Vagina (tissue), 2 donors: Measurements from ENCODE around the gene CSF1R.

ENCODE experiments used
- POLR2A ChIP-seq, 2 donors: fragments of 450-650 bp; IDR thresholded peaks; one replicate each; pipeline ENCODE4 v1.6.1; 2017; ENCODE audit warnings: antibody characterized with exemption in 2 of 2, mild to moderate bottlenecking in 2 of 2, moderate library complexity in 2 of 2
- POLR2AphosphoS5 ChIP-seq, 2 donors: sonication (generic); formaldehyde crosslinking; IDR thresholded peaks; one replicate each; pipeline ENCODE4 v1.9.0; 2017; ENCODE audit warnings: antibody characterized with exemption in 2 of 2, mild to moderate bottlenecking in 2 of 2, low read depth in 1 of 2; ENCODE audit not compliant: insufficient read depth in 1 of 2
- TF ChIP-seq, protein P1 (sequence below), 3 experiments: fragments of 450-650 bp in 2 of 3; fragments of 200-600 bp in 1 of 3; sonication (generic) in 1 of 3; IDR thresholded peaks; one replicate each; pipeline ENCODE4 v1.5.1; 2017 to 2019; ENCODE audit warnings: antibody characterized with exemption in 3 of 3, mild to moderate bottlenecking in 2 of 3, moderate library complexity in 2 of 3

DNA sequence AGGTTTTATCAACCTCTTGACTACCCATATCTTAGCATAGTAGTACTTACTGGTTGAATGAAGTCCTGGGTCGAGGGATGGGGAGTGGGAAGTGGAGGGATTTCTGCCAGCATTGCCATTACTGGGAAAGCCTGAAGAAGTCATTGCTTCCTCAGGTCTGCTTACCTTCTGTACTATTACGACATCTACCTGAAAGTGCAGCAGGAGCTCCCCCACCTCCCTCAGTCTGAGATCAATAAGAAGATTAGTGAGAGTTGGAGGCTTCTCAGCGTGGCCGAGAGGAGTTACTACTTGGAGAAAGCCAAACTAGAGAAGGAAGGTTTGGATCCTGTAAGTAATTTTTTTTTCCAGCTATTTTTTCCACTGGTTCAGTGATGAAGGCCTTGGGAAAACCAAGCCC lies 80.0 kb downstream of the CSF1R start:
- TF ChIP-seq POLR2AphosphoS5 (IDR thresholded peaks at IDR 0.05; ENCODE audit: insufficient read depth in 1 of 2, low read depth in 1 of 2) (no peak), POLR2A (IDR thresholded peaks at IDR 0.05) (no peak)
- TF ChIP-seq, protein P1, sequence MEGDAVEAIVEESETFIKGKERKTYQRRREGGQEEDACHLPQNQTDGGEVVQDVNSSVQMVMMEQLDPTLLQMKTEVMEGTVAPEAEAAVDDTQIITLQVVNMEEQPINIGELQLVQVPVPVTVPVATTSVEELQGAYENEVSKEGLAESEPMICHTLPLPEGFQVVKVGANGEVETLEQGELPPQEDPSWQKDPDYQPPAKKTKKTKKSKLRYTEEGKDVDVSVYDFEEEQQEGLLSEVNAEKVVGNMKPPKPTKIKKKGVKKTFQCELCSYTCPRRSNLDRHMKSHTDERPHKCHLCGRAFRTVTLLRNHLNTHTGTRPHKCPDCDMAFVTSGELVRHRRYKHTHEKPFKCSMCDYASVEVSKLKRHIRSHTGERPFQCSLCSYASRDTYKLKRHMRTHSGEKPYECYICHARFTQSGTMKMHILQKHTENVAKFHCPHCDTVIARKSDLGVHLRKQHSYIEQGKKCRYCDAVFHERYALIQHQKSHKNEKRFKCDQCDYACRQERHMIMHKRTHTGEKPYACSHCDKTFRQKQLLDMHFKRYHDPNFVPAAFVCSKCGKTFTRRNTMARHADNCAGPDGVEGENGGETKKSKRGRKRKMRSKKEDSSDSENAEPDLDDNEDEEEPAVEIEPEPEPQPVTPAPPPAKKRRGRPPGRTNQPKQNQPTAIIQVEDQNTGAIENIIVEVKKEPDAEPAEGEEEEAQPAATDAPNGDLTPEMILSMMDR (IDR thresholded peaks at IDR 0.05), result no peak
